Endothelial cell of umbilical vein (primary cell): Measurements from ENCODE around the gene MESP2. TPM values are rescaled to one million over a fixed set of nuclear protein-coding genes. Genes with fewer than 3 reads are reported as not detected.

Source experiments
- BruUV-seq: library from RNA; stranded (reverse); fragments of 400-500 nt; replicated peaks from 2 replicates; lab custom pipeline; 2021; lab: Mats Ljungman, UMichigan
- CTCF ChIA-PET: fragments of 300-600, 350-600 bp; sonication (Branson Sonifier 250); formaldehyde crosslinking; loops from one replicate; lab custom pipeline; 2021; ENCODE audit warnings: antibody characterized with exemption, inconsistent platforms; lab: Charles Lee
- POLR2A ChIA-PET: fragments of 300-600, 350-600 bp; sonication (Branson Sonifier 250); formaldehyde crosslinking; loops from one replicate; lab custom pipeline; 2021; ENCODE audit warnings: antibody characterized with exemption, inconsistent platforms; lab: Charles Lee
- DNase-seq: peaks from one replicate; pipeline ENCODE4 v3.0.0-alpha.2; 2011; ENCODE audit warnings: low read depth, low spot score
- FAIRE-seq: peaks from 2 replicates; lab custom pipeline; 2011; peaks lifted over from hg19 to GRCh38; lab: Jason Lieb, UNC
- H2AFZ ChIP-seq: 2 replicates; pipeline ENCODE4 v1.6.0; 2012; ENCODE audit warnings: low read depth, low read length, control low read depth, inconsistent platforms
- H3K27ac ChIP-seq: 2 replicates; pipeline ENCODE4 v1.5.1; 2011; ENCODE audit warnings: low read depth, mild to moderate bottlenecking, control low read depth, low read length, moderate library complexity; ENCODE audit not compliant: insufficient read depth
- H3K27me3 ChIP-seq, 2 experiments: 2 replicates each; pipeline versions ENCODE4 v1.6.0 to v1.6.1; 2011; ENCODE audit warnings: low read length in 2 of 2, mixed read lengths in 1 of 2; ENCODE audit not compliant: control insufficient read depth in 2 of 2, insufficient read depth in 2 of 2
- H3K36me3 ChIP-seq, 2 experiments: 2 replicates in 1 of 2; 3 replicates in 1 of 2; pipeline ENCODE4 v1.5.1; 2011; ENCODE audit warnings: low read length in 2 of 2, mild to moderate bottlenecking in 1 of 2, moderate library complexity in 1 of 2; ENCODE audit not compliant: control insufficient read depth in 2 of 2, insufficient read depth in 2 of 2; ENCODE audit errors: extremely low read depth in 1 of 2
- H3K4me1 ChIP-seq: 3 replicates; pipeline ENCODE4 v1.5.1; 2011; ENCODE audit warnings: mild to moderate bottlenecking, low read length; ENCODE audit not compliant: control insufficient read depth, insufficient read depth; ENCODE audit errors: extremely low read depth
- H3K4me2 ChIP-seq: 2 replicates; pipeline ENCODE4 v1.6.1; 2011; ENCODE audit warnings: low read length, control low read depth, mixed read lengths; ENCODE audit not compliant: insufficient read depth
- H3K4me3 ChIP-seq, 3 experiments: fragments of 200-600 bp in 1 of 3; sonication (generic), shearing (Covaris generic) in 1 of 3; replicated peaks in 1 of 3; 2 replicates each; pipeline ENCODE4 v1.5.1; 2011 to 2016; ENCODE audit warnings: control low read depth in 3 of 3, low read length in 3 of 3, mild to moderate bottlenecking in 2 of 3, inconsistent platforms in 1 of 3, low read depth in 1 of 3, moderate library complexity in 1 of 3; ENCODE audit not compliant: insufficient read depth in 1 of 3
- H3K79me2 ChIP-seq: 2 replicates; pipeline ENCODE4 v1.6.0; 2012; ENCODE audit warnings: low read length, inconsistent platforms; ENCODE audit not compliant: control insufficient read depth, insufficient read depth
- H3K9ac ChIP-seq: replicated peaks from 2 replicates; pipeline ENCODE3; 2011; ENCODE audit warnings: low read length, control low read depth; ENCODE audit not compliant: insufficient read depth; ENCODE audit errors: extremely low read depth
- H3K9me1 ChIP-seq: replicated peaks from 3 replicates; pipeline ENCODE4 v1.6.0; 2011; ENCODE audit warnings: mild to moderate bottlenecking, low read length; ENCODE audit not compliant: control insufficient read depth, insufficient read depth; ENCODE audit errors: extremely low read depth
- H3K9me3 ChIP-seq: replicated peaks from 2 replicates; pipeline ENCODE4 v1.5.1; 2012; ENCODE audit warnings: low read length, inconsistent platforms; ENCODE audit not compliant: control insufficient read depth, insufficient read depth
- H4K20me1 ChIP-seq: replicated peaks from 2 replicates; pipeline ENCODE3; 2011; ENCODE audit warnings: mild to moderate bottlenecking, low read length; ENCODE audit not compliant: control insufficient read depth, insufficient read depth; ENCODE audit errors: extremely low read depth
- CTCF ChIP-seq, 2 donors: IDR thresholded peaks; 1 replicate in 1 of 2; 2 replicates in 1 of 2; pipeline ENCODE4 v1.5.1; 2011; ENCODE audit warnings: low read length in 2 of 2, mild to moderate bottlenecking in 2 of 2, moderate library complexity in 2 of 2, control low read depth in 1 of 2, inconsistent platforms in 1 of 2, low read depth in 1 of 2; ENCODE audit not compliant: insufficient read depth in 1 of 2; ENCODE audit errors: extremely low read depth in 1 of 2
- EZH2 ChIP-seq: IDR thresholded peaks from 2 replicates; pipeline ENCODE4 v1.6.1; 2012; ENCODE audit warnings: borderline replicate concordance, low read depth, mild to moderate bottlenecking, moderate library complexity, low read length, inconsistent platforms; ENCODE audit not compliant: severe bottlenecking
- FOS ChIP-seq: IDR thresholded peaks from 2 replicates; pipeline ENCODE4 v1.6.1; 2011; ENCODE audit warnings: mild to moderate bottlenecking, low read length, moderate library complexity, borderline replicate concordance; ENCODE audit not compliant: insufficient read depth
- GATA2 ChIP-seq: IDR thresholded peaks from 2 replicates; pipeline ENCODE4 v1.7.0; 2011; ENCODE audit warnings: low read depth, mild to moderate bottlenecking, moderate library complexity, mixed read lengths, low read length; ENCODE audit not compliant: insufficient read length, insufficient read depth
- JUN ChIP-seq: IDR thresholded peaks from 2 replicates; pipeline ENCODE4 v1.6.1; 2011; ENCODE audit warnings: borderline replicate concordance, low read depth; ENCODE audit not compliant: insufficient read length, insufficient read depth
- MAX ChIP-seq: IDR thresholded peaks from 2 replicates; pipeline ENCODE4 v1.6.1; 2011; ENCODE audit not compliant: insufficient read depth, insufficient read length
- MYC ChIP-seq: IDR thresholded peaks from one replicate; pipeline ENCODE4 v1.6.1; 2011; ENCODE audit warnings: mild to moderate bottlenecking, low read depth, low read length
- POLR2A ChIP-seq: IDR thresholded peaks from 2 replicates; pipeline ENCODE4 v1.6.1; 2012; ENCODE audit warnings: low read depth, mild to moderate bottlenecking, control low read depth, low read length
- POLR2AphosphoS5 ChIP-seq: IDR thresholded peaks from 2 replicates; pipeline ENCODE4 v1.6.1; 2012; ENCODE audit warnings: low read depth, mild to moderate bottlenecking, control low read depth, low read length, moderate library complexity; ENCODE audit not compliant: insufficient read depth
- dilution Hi-C: fragments of 300-500 bp; cut with MboI; formaldehyde crosslinking; loops from one replicate; pipeline ENCODE4 v1.15.0; 2019; ENCODE audit warnings: low sequenced_read_pairs; ENCODE audit not compliant: extremely low pct_ligation_motif_present
- intact Hi-C: fragments of 100-400 bp; cut with micrococcal nuclease; formaldehyde crosslinking; loops from one replicate; pipeline ENCODE4 v1.10.0; 2022
- polyA plus RNA-seq, 4 experiments: library from polyadenylated mRNA; depleted of rRNA in 3 of 4; stranded (reverse) in 3 of 4; unstranded in 1 of 4; fragments of >200 nt; gene quantifications; 2 replicates each; pipeline versions ENCODE4 v1.2.1 to v1.2.3, GENCODE V29; 2011 to 2012; ENCODE audit warnings: missing spikeins in 1 of 4
- total RNA-seq: library from RNA; stranded (reverse); gene quantifications from 2 replicates; pipeline ENCODE4 v1.2.3, GENCODE V29; 2021

MESP2 gene
- total and polyA plus RNA-seq, 2 donors (not counting 3 experiments of a cell fraction or from before 2014, with no cell fraction given) = 0.42 to 0.43 TPM

- H3K27me3 ChIP-seq = no peaks in the 10 kb centered on the region
- DNase-seq (no peak), FAIRE-seq (no peak)
- H3K9me3 ChIP-seq = no peaks in the 10 kb centered on the region
- H3K4me1 ChIP-seq = peaks cover 30% of the 10 kb centered on the region
- ChIA-PET POLR2A (no interaction called here), CTCF (interaction anchor here (1.1 to 3.1 kb wide), 2 partner anchors 39 to 75 kb away, joined by 4 to 12 read pairs; no protein-coding TSS in a partner anchor)
- TF ChIP-seq GATA2 (no peak), MAX (no peak), MYC (no peak), EZH2 (no peak), CTCF (IDR thresholded peaks at IDR 0.05; ENCODE audit: extremely low read depth in 1 of 2, insufficient read depth in 1 of 2, low read depth in 1 of 2, low read length in 2 of 2) (no peak), POLR2A (no peak), FOS (no peak), POLR2AphosphoS5 (no peak), JUN (no peak)
- H3K4me3 ChIP-seq = no peak overlapping the region
- intact Hi-C loops (no loop called here), dilution Hi-C loops (no loop called here)
- H2AFZ ChIP-seq = no peak overlapping the region
- peaks cover 24 to 52% of the 10 kb centered on the region in 2 experiments for H3K36me3 ChIP-seq
- H3K4me2 ChIP-seq = no peak overlapping the region
- no peaks in the 10 kb centered on the region for H4K20me1 ChIP-seq
- H3K9ac ChIP-seq = no peak overlapping the region
- H3K9me1 ChIP-seq = no peaks in the 10 kb centered on the region
- no peak overlapping the region for H3K27ac ChIP-seq
- BruUV-seq = no TSS peak
- H3K79me2 ChIP-seq = peaks cover 8% of the 10 kb centered on the region
Measured at GRCh38 chr15:89799918-89800498, 23.9 kb downstream of the MESP2 start.
